Measurements from ENCODE around the gene SLC22A4.

DNA sequence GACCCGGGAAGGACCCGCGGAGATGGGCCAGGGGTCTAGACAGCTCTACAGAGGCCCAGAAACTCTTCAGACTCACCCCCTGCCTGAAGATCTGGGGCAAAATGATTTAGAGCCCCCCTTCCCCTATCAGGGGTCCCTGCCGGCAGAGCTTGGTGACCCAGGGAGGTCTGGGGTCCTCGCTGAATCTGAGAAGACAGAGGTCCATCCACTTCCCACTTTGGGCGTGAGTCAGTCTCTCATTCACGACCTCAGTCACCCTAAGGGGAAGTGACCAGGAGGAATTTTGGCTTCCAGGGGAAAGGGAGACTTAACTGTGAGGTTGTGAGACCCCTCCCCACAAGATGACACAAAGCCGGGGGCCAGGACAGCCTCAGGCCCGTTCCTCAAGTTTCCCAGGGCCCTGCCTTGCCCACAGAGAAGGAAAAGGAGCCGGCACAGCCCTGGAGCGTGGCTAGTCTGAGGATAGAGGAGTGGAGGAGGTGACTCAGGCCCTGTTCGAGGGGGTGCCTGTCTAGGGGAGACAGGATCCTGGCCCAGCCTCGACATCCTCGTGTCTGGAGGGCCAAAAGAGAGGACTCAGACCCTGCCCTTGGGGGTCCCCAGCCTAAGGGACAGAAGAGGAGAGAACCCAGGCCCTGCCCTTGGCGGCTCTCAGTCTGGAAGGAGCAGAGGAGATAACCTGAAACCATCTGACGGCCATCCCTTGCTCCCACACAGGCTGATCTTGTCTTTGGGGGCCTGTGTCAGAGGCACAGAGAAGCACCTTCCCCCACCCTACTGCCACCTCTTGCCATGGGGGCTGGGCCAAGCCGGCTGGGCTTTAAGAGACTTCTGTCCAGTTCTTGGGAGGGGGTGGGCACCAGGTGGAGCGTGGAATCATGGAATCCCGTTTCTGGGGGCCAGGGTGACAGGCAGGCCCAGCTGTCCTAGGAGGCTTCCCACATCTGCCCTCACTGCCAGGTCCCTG is 35.8 kb upstream of the SLC22A4 start:
- TF ChIP-seq, protein P1, sequence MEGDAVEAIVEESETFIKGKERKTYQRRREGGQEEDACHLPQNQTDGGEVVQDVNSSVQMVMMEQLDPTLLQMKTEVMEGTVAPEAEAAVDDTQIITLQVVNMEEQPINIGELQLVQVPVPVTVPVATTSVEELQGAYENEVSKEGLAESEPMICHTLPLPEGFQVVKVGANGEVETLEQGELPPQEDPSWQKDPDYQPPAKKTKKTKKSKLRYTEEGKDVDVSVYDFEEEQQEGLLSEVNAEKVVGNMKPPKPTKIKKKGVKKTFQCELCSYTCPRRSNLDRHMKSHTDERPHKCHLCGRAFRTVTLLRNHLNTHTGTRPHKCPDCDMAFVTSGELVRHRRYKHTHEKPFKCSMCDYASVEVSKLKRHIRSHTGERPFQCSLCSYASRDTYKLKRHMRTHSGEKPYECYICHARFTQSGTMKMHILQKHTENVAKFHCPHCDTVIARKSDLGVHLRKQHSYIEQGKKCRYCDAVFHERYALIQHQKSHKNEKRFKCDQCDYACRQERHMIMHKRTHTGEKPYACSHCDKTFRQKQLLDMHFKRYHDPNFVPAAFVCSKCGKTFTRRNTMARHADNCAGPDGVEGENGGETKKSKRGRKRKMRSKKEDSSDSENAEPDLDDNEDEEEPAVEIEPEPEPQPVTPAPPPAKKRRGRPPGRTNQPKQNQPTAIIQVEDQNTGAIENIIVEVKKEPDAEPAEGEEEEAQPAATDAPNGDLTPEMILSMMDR (IDR thresholded peaks at IDR 0.05), result no peak
- no peak for TF ChIP-seq ZFX (IDR thresholded peaks at IDR 0.05; ENCODE audit: borderline replicate concordance)

Measured in 22Rv1 (cell line).